Mucosa of gallbladder (tissue), 1 donor: Measurements from ENCODE around the gene DUS1L. TPM values are rescaled to one million over a fixed set of nuclear protein-coding genes. Genes with fewer than 3 reads are reported as not detected.

Experiments used
- DNase-seq: peaks from one replicate; pipeline ENCODE4 v3.0.0-alpha.2; 2020; ENCODE audit warnings: low spot score
- total RNA-seq: library from RNA; stranded (reverse); gene quantifications from one replicate; pipeline ENCODE4 v1.2.1, GENCODE V29; 2021
- donor health status: DM: no; HTN: no; CAD: no.

The DUS1L gene
- total RNA-seq, 1 donor from 2014 or later = 92.4 TPM

DNA sequence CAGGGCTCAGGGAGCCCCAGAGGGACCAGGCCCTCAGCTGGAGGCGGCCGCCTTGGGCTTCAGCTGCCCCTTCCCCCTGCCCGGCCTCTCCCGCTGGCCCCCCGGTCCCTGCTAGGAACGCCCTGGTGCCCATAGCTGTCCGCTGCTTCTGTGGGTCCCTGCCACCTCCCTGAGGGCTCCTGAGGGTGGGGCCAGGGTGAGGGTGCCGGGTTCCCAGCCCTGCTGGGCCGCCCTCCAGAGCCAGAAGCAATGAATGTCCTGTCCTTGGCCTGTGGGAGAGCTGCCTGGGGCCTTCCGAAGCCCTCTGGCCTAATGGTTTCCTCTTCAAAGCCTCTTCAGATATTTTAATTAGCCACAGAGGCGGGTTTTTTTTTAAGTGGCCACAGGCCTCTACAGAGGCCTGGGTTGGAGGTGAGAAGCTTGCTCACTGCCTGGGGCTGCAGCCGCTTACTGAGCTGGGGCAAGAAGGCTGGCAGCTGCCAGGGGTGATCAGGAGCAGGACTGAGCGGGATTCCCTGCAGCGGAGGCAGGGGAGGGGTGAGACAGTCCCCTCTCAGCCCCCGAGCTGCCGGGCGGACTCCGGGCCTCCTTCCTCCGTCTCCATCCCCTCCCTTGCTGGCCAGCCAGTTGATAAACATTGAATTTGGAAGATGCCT lies 52.8 kb downstream of the DUS1L start:
- no peak for DNase-seq

DNA sequence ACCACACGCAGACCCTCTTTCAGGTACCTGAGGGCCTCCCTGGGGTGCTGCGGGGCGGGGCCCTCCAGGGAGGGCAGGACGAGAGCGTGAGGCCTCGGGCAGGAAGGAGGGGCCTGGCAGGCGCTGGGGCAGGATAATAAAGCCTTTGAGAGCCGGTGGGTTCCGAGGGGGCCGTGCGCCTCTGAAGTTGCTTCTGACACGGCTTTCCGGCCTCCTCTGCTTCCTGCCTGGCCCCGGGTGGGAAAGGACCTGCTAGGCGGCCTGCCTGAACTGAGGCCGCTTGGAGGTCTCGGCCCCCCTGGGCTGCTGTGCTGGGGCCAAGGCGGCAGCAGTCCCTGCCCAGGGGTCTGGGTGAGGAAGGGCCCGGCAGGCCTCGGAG lies 53.4 kb downstream of the DUS1L start:
- no peak for DNase-seq

DNA sequence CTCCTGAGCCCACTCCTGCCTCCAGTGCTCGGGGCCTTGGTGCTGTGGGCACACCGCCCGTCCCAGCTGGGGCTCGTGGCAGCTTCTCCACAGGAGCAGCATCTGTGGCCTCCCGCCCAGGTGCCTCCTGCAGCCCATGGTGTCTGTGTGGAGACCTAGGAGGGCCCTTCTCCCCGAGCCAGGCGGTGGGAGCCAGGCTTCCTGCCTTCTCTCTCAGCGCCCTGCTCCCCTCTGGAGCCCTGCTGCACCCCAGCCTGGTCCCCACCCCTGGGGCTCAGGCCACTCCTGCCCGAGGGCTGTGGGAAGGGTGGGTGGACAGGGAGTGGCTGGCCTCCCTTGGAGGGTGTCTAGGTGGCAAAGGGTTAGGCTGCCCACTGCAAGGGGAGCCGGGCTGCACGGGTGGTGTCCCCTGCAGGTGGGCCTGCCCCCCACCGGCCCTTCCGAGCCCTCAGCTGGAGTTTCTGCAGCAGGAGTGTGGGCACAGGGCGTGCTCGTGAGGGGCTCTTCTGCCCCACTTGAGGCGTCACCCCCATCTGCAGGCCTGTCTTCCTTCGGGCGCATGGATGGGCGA lies 53.9 kb downstream of the DUS1L start:
- DNase-seq = no peak

DNA sequence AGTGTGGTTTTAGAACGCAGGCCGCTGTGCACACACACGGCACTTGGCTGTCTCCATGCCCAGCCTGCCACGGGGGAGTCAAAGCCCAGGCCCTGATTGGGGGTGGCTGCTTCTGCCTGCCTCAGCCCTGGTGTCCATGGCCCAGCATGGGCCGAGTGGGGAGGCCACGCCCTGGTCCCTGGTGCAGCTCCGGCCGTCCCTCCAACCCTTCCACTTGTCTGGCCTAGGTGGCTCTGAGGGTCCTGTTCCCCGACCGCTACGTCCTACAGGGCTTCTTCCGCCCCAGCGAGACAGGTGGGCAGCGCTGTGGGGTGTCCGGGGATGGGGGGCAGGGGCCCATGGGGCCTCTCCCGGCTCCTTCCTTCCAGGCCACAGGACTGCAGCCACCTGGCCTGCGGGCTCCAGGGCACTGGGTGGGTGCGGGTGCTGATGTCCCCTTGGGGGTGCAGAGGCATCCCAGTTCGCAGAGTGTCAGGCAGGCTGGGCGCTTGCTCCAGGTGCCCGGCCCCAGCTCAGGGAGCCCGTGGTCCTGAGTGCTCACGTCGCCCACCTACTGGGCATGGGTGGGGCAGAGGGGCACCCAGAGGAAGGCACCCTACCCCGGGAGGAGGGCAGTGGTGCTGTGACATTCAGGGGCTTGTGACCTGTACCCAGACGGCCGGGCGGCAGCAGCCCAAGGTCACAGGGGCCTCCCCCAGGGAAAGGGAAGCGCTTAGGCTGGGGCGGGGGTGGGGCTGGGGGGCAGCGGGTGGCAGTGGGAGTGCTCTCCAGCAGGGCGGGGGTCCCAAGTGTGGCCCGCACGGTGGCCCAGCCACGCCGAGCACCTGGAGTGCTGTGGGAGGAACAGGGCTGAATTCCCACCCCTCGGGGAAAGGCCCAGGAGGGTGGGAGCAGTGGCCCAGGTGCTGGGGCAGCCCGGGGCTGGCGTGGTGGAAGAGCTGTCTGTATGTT lies 54.8 kb downstream of the DUS1L start:
- no peak for DNase-seq

DNA sequence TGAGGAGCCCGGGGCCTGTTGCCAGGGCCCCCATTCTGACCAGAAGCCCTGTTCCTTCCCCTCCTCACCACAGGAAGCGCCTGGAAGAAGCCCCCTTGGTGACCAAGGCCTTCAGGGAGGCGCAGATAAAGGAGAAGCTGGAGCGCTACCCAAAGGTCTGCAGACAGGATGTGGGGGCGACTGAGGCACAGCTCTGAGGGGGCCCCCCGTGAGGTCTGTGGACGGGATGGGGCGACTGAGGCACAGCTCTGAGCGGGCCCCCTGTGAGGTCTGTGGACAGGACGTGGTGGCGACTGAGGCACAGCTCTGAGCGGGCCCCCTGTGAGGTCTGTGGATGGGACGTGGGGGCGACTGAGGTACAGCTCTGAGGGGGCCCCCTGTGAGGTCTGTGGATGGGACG lies 56.2 kb downstream of the DUS1L start:
- DNase-seq = no peak

DNA sequence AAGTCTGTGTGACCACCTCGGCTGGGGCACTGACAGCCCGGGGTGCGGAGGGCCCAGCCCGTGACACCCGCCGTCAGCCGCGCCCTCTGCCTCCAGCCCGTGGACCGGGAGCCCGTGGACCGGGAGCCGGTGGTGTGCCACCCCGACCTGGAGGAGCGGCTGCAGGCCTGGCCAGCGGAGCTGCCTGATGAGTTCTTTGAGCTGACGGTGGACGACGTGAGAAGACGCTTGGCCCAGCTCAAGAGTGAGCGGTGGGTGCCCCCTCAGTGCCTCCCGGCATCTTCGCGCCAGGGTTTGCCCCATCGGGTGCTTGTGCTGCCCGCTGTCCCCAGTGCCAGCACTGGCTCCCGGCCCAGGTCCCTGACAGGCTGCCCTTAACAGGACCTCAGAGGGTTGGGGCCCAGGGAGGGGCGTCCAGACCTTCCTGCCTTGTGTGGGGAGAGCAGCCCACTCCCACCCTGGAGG lies 56.6 kb downstream of the DUS1L start:
- DNase-seq = no peak

DNA sequence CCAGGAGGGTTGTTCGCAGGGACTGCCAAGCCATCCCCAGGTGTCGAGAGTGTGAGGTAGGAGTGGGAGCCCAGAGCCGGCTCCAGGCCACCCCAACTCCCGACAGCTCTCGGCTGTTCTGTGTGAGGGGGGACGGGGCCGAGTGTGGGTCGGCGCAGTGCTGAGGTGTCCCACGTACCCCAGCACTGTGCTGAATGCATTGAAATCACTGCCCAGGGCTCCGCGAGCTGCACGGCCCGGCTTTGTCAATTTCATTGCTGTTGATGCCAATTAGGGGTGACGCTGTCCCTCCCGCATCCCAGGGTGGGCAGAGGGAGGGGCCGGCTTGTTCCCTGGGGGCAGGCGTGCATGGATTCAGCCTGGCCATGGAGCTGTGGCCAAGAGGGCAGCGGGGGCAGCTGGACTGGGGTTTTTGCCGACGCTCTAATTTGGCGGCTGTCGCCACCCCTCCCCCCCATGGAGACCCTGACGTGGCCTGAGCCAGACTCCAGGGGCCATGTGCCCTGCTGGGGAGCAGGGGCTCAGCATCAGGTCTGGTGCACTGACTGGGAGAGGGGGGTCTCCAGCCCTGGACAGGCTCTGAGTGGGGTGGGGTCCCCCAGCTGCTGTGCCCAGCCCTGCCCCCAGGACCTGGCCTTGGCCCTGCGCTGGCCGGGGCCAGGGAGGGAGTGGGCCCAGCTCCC lies 57.2 kb downstream of the DUS1L start:
- DNase-seq = no peak

Other genes starting within 250 kb of the DUS1L start
- 85.3 TPM for gene MCRIP1, start 232.5 kb downstream of the DUS1L start, total RNA-seq
- not detected for gene PPP1R27, start 230.8 kb downstream of the DUS1L start, total RNA-seq
- 611 TPM for gene P4HB, start 205.3 kb downstream of the DUS1L start, total RNA-seq
- gene ARHGDIA, start 194.5 kb downstream of the DUS1L start, total RNA-seq = 340 TPM
- 48.1 TPM for gene ALYREF, start 174.2 kb downstream of the DUS1L start, total RNA-seq
- gene ANAPC11, start 174.1 kb downstream of the DUS1L start, total RNA-seq = 124 TPM
- 0.55 TPM for gene NPB, start 163.6 kb downstream of the DUS1L start, total RNA-seq
- 66.0 TPM for gene PCYT2, start 154.4 kb downstream of the DUS1L start, total RNA-seq
- 58.1 TPM for gene SIRT7, start 147.6 kb downstream of the DUS1L start, total RNA-seq
- gene MAFG, start 138.1 kb downstream of the DUS1L start, total RNA-seq = 31.6 TPM
- 12.6 TPM for gene PYCR1, start 128.5 kb downstream of the DUS1L start, total RNA-seq
- gene MYADML2, start 118.6 kb downstream of the DUS1L start, total RNA-seq = not detected
- gene NOTUM, start 104.6 kb downstream of the DUS1L start, total RNA-seq = 1.3 TPM
- gene ASPSCR1, start 88.2 kb downstream of the DUS1L start, total RNA-seq = 45.4 TPM
- gene CENPX, start 42.9 kb downstream of the DUS1L start, total RNA-seq = 43.4 TPM
- gene LRRC45, start 42.5 kb downstream of the DUS1L start, total RNA-seq = 26.4 TPM
- gene RAC3, start 34.1 kb downstream of the DUS1L start, total RNA-seq = 8.9 TPM
- 102 TPM for gene DCXR, start 28.1 kb downstream of the DUS1L start, total RNA-seq
- gene RFNG, start 14.0 kb downstream of the DUS1L start, total RNA-seq = 51.6 TPM
- 107 TPM for gene GPS1, start 13.9 kb downstream of the DUS1L start, total RNA-seq
- gene FASN, start 32.4 kb upstream of the DUS1L start, total RNA-seq = 181 TPM
- gene CCDC57, start 147.0 kb upstream of the DUS1L start, total RNA-seq = 56.9 TPM
- gene SLC16A3, start 163.2 kb upstream of the DUS1L start, total RNA-seq = 95.7 TPM
- gene CSNK1D, start 207.9 kb upstream of the DUS1L start, total RNA-seq = 161 TPM